Keratinocyte (primary cell): Measurements from ENCODE around the gene TSPAN8. TPM values are rescaled to one million over a fixed set of nuclear protein-coding genes. Genes with fewer than 3 reads are reported as not detected.

Source experiments
- DNase-seq: peaks from one replicate; pipeline ENCODE4 v3.0.0-alpha.2; 2011; ENCODE audit warnings: low read depth, missing footprints, low spot score
- FAIRE-seq: peaks from 2 replicates; lab custom pipeline; 2011; peaks lifted over from hg19 to GRCh38; lab: Jason Lieb, UNC
- H2AFZ ChIP-seq: 2 replicates; pipeline ENCODE4 v1.6.0; 2012; ENCODE audit warnings: low read length, control low read depth, inconsistent platforms; ENCODE audit not compliant: control insufficient read depth
- H3K27ac ChIP-seq: 2 replicates; pipeline ENCODE4 v1.5.1; 2011; ENCODE audit warnings: low read length; ENCODE audit not compliant: control insufficient read depth, insufficient read depth
- H3K27me3 ChIP-seq: 3 replicates; pipeline ENCODE4 v1.6.0; 2011; ENCODE audit warnings: low read length; ENCODE audit not compliant: control insufficient read depth, insufficient read depth; ENCODE audit errors: extremely low read depth
- H3K36me3 ChIP-seq, 2 experiments: 2 replicates in 1 of 2; 3 replicates in 1 of 2; pipeline ENCODE4 v1.5.1; 2011; ENCODE audit warnings: low read length in 2 of 2, mild to moderate bottlenecking in 1 of 2; ENCODE audit not compliant: control insufficient read depth in 2 of 2, insufficient read depth in 2 of 2; ENCODE audit errors: extremely low read depth in 1 of 2
- H3K4me1 ChIP-seq: 3 replicates; pipeline ENCODE4 v1.5.1; 2011; ENCODE audit warnings: low read length; ENCODE audit not compliant: control insufficient read depth, insufficient read depth; ENCODE audit errors: extremely low read depth
- H3K4me2 ChIP-seq: 3 replicates; pipeline ENCODE4 v1.6.0; 2011; ENCODE audit warnings: low read depth, low read length; ENCODE audit not compliant: control insufficient read depth, insufficient read depth; ENCODE audit errors: extremely low read depth
- H3K4me3 ChIP-seq, 3 experiments: fragments of 200-600 bp in 1 of 3; sonication (generic) in 1 of 3; 2 replicates in 2 of 3; 3 replicates in 1 of 3; pipeline ENCODE4 v1.5.1; 2011 to 2016; ENCODE audit warnings: low read length in 3 of 3, mild to moderate bottlenecking in 3 of 3, control low read depth in 2 of 3, inconsistent platforms in 1 of 3, low read depth in 1 of 3, mixed read lengths in 1 of 3, mixed run types in 1 of 3, moderate library complexity in 1 of 3; ENCODE audit not compliant: control insufficient read depth in 2 of 3, insufficient read depth in 2 of 3; ENCODE audit errors: extremely low read depth in 1 of 3
- H3K79me2 ChIP-seq: 2 replicates; pipeline ENCODE4 v1.6.0; 2012; ENCODE audit warnings: low read length; ENCODE audit not compliant: control insufficient read depth, insufficient read depth
- H3K9ac ChIP-seq: 3 replicates; pipeline ENCODE4 v1.6.0; 2011; ENCODE audit warnings: low read length; ENCODE audit not compliant: control insufficient read depth, insufficient read depth; ENCODE audit errors: extremely low read depth
- H3K9me1 ChIP-seq: 3 replicates; pipeline ENCODE4 v1.6.0; 2011; ENCODE audit warnings: low read length; ENCODE audit not compliant: control insufficient read depth, insufficient read depth; ENCODE audit errors: extremely low read depth
- H3K9me3 ChIP-seq: 2 replicates; pipeline ENCODE4 v1.5.1; 2012; ENCODE audit warnings: low read depth, low read length; ENCODE audit not compliant: control insufficient read depth
- H4K20me1 ChIP-seq: 3 replicates; pipeline ENCODE4 v1.6.0; 2011; ENCODE audit warnings: low read length; ENCODE audit not compliant: control insufficient read depth, insufficient read depth; ENCODE audit errors: extremely low read depth
- EZH2 ChIP-seq: IDR thresholded peaks from one replicate; pipeline ENCODE4 v1.6.1; 2012; ENCODE audit warnings: inconsistent platforms, mild to moderate bottlenecking, low read length, moderate library complexity
- dilution Hi-C: fragments of 300-500 bp; cut with MboI; formaldehyde crosslinking; loops from one replicate; pipeline ENCODE4 v1.7.0; 2020; ENCODE audit warnings: low sequenced_read_pairs; ENCODE audit not compliant: extremely low pct_ligation_motif_present
- polyA plus RNA-seq, 5 experiments: library from polyadenylated mRNA; depleted of rRNA in 3 of 5; stranded (reverse) in 3 of 5; stranded (forward) in 1 of 5; unstranded in 1 of 5; fragments of >200 nt; gene quantifications; 1 replicate in 1 of 5; 2 replicates in 3 of 5; 3 replicates in 1 of 5; pipeline versions ENCODE4 v1.2.1 to v1.2.3, GENCODE V29; 2011 to 2012; ENCODE audit warnings: missing spikeins in 2 of 5, low read depth in 1 of 5, low replicate concordance in 1 of 5
- TF ChIP-seq, protein P1 (sequence below), 3 experiments: IDR thresholded peaks in 1 of 3; conservative IDR thresholded peaks in 1 of 3; optimal IDR thresholded peaks in 1 of 3; 2 replicates in 2 of 3; 3 replicates in 1 of 3; pipeline versions ENCODE3 to v1.5.1; 2011; ENCODE audit warnings: low read length in 3 of 3, mild to moderate bottlenecking in 3 of 3, moderate library complexity in 2 of 3, control low read depth in 1 of 3, inconsistent platforms in 1 of 3; ENCODE audit not compliant: insufficient read depth in 2 of 3; ENCODE audit errors: extremely low read depth in 1 of 3

TSPAN8 gene
- polyA plus RNA-seq, 1 donor (not counting 4 experiments of a cell fraction or from before 2014, with no cell fraction given), result not detected

DNA sequence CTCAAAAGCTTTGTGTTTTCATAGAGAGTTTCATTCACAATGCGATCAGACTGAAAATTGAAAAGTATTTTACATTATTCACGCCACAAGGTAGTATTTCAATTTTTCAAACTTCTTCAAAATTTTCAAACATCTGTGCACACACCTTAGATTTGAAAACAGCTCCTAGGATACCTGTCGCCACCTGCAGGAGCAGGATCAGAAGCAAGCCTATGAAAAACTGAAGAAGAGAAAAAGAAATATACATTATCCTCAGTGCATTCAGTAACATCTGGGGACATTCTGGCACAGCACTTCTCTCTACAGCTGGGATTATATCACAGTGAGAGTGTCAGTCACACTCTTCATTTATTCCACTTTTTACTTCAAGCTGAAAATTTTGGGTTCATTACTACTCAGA, 19.8 kb downstream of the TSPAN8 start:
- no peaks in the 10 kb centered on the region for H3K79me2 ChIP-seq
- no peak overlapping the region for H2AFZ ChIP-seq
- no peaks in the 10 kb centered on the region for H3K4me1 ChIP-seq
- H3K36me3 ChIP-seq, result no peaks in the 10 kb centered on the region
- no peak overlapping the region for H3K4me3 ChIP-seq
- no peak overlapping the region for H3K9ac ChIP-seq
- no peak overlapping the region for H3K27ac ChIP-seq
- H4K20me1 ChIP-seq, result no peaks in the 10 kb centered on the region
- no peaks in the 10 kb centered on the region for H3K27me3 ChIP-seq
- TF ChIP-seq, protein P1, sequence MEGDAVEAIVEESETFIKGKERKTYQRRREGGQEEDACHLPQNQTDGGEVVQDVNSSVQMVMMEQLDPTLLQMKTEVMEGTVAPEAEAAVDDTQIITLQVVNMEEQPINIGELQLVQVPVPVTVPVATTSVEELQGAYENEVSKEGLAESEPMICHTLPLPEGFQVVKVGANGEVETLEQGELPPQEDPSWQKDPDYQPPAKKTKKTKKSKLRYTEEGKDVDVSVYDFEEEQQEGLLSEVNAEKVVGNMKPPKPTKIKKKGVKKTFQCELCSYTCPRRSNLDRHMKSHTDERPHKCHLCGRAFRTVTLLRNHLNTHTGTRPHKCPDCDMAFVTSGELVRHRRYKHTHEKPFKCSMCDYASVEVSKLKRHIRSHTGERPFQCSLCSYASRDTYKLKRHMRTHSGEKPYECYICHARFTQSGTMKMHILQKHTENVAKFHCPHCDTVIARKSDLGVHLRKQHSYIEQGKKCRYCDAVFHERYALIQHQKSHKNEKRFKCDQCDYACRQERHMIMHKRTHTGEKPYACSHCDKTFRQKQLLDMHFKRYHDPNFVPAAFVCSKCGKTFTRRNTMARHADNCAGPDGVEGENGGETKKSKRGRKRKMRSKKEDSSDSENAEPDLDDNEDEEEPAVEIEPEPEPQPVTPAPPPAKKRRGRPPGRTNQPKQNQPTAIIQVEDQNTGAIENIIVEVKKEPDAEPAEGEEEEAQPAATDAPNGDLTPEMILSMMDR (optimal IDR thresholded peaks at IDR 0.05 in 1 of 3, IDR thresholded peaks at IDR 0.05 in 1 of 3, conservative IDR thresholded peaks at IDR 0.05 in 1 of 3; ENCODE audit: extremely low read depth in 1 of 3, insufficient read depth in 2 of 3, low read length in 3 of 3), result no peak
- TF ChIP-seq EZH2, result no peak
- DNase-seq (no peak), FAIRE-seq (no peak)
- dilution Hi-C loops, result no loop called here
- H3K9me1 ChIP-seq, result no peaks in the 10 kb centered on the region
- H3K4me2 ChIP-seq, result no peak overlapping the region
- no peaks in the 10 kb centered on the region for H3K9me3 ChIP-seq

DNA sequence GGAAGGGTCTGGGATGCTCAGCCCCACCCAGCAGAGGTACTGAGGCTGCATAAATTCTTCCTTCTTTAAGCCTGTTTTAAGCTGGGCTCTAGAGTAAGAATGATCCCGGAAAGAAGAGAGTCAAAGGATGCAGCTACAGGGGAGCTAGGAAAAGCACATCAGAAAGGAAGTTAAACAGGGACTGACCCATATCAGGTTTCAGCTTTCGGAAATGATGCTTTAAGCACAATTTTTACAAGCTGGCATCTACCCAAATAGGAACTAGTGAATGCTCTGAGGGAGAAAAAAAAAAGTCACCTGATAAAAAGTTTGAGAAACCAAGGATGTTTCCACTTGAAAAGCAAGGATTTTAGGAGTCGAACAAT, 22.0 kb downstream of the TSPAN8 start:
- no peak overlapping the region for H3K27ac ChIP-seq
- FAIRE-seq, result no peak
- no peak overlapping the region for H3K4me2 ChIP-seq
- DNase-seq, result no peak
- H3K27me3 ChIP-seq, result no peaks in the 10 kb centered on the region
- dilution Hi-C loops, result no loop called here
- H3K9me1 ChIP-seq, result no peaks in the 10 kb centered on the region
- H3K36me3 ChIP-seq, result no peaks in the 10 kb centered on the region
- H3K79me2 ChIP-seq, result no peaks in the 10 kb centered on the region
- H3K4me3 ChIP-seq, result no peak overlapping the region
- H2AFZ ChIP-seq, result no peak overlapping the region
- no peak overlapping the region for H3K9ac ChIP-seq
- TF ChIP-seq, protein P1 (optimal IDR thresholded peaks at IDR 0.05 in 1 of 3, IDR thresholded peaks at IDR 0.05 in 1 of 3, conservative IDR thresholded peaks at IDR 0.05 in 1 of 3; ENCODE audit: extremely low read depth in 1 of 3, insufficient read depth in 2 of 3, low read length in 3 of 3), result no peak
- TF ChIP-seq EZH2, result no peak
- no peaks in the 10 kb centered on the region for H3K4me1 ChIP-seq
- H4K20me1 ChIP-seq, result no peaks in the 10 kb centered on the region
- H3K9me3 ChIP-seq, result no peaks in the 10 kb centered on the region
